HEK293 (cell line): ENCODE measurements around the gene SPTBN1.
A peak's percentile ranks its signal among the peaks of the same experiment; 100 is the strongest.

ENCODE experiments used
- AEBP2 ChIP-seq: fragments of 450-650 bp; formaldehyde crosslinking; IDR thresholded peaks from 2 replicates; pipeline ENCODE4 v1.5.1; 2016; ENCODE audit warnings: missing biosample characterization, missing genetic modification characterization, borderline replicate concordance
- EGR2 ChIP-seq: fragments of 450-650 bp; formaldehyde crosslinking; IDR thresholded peaks from 2 replicates; pipeline ENCODE4 v1.5.1; 2016; ENCODE audit warnings: low read depth, missing biosample characterization, missing genetic modification characterization
- FEZF1 ChIP-seq: fragments of 450-650 bp; formaldehyde crosslinking; IDR thresholded peaks from 2 replicates; pipeline ENCODE4 v1.5.1; 2016; ENCODE audit warnings: missing biosample characterization, missing genetic modification characterization
- GLIS2 ChIP-seq: fragments of 450-650 bp; formaldehyde crosslinking; IDR thresholded peaks from 2 replicates; pipeline ENCODE4 v1.5.1; 2016; ENCODE audit warnings: missing biosample characterization, missing genetic modification characterization
- KLF16 ChIP-seq: fragments of 450-650 bp; formaldehyde crosslinking; IDR thresholded peaks from 2 replicates; pipeline ENCODE4 v1.5.1; 2017; ENCODE audit warnings: missing biosample characterization, missing genetic modification characterization
- KLF8 ChIP-seq: fragments of 450-650 bp; formaldehyde crosslinking; IDR thresholded peaks from 2 replicates; pipeline ENCODE4 v1.5.1; 2016; ENCODE audit warnings: missing biosample characterization, missing genetic modification characterization
- OSR2 ChIP-seq: fragments of 450-650 bp; formaldehyde crosslinking; IDR thresholded peaks from 2 replicates; pipeline ENCODE4 v1.5.1; 2016; ENCODE audit warnings: missing biosample characterization, missing genetic modification characterization
- OVOL3 ChIP-seq: fragments of 450-650 bp; formaldehyde crosslinking; IDR thresholded peaks from 2 replicates; pipeline ENCODE4 v1.5.1; 2016; ENCODE audit warnings: missing biosample characterization, missing genetic modification characterization
- PRDM6 ChIP-seq: fragments of 450-650 bp; formaldehyde crosslinking; IDR thresholded peaks from 2 replicates; pipeline ENCODE4 v1.5.1; 2017; ENCODE audit warnings: missing biosample characterization, missing genetic modification characterization
- RBAK ChIP-seq: fragments of 450-650 bp; formaldehyde crosslinking; IDR thresholded peaks from 2 replicates; pipeline ENCODE4 v1.5.1; 2016; ENCODE audit warnings: missing biosample characterization, missing genetic modification characterization
- YY2 ChIP-seq: fragments of 450-650 bp; formaldehyde crosslinking; IDR thresholded peaks from 2 replicates; pipeline ENCODE4 v1.5.1; 2016; ENCODE audit warnings: missing biosample characterization, missing genetic modification characterization
- ZEB2 ChIP-seq: fragments of 450-650 bp; formaldehyde crosslinking; IDR thresholded peaks from 2 replicates; pipeline ENCODE4 v1.5.1; 2016; ENCODE audit warnings: missing biosample characterization, missing genetic modification characterization
- ZNF112 ChIP-seq: fragments of 450-650 bp; formaldehyde crosslinking; IDR thresholded peaks from 2 replicates; pipeline ENCODE4 v1.5.0; 2017; ENCODE audit warnings: missing biosample characterization, missing genetic modification characterization
- ZNF133 ChIP-seq: fragments of 450-650 bp; formaldehyde crosslinking; IDR thresholded peaks from 2 replicates; pipeline ENCODE4 v1.5.1; 2016; ENCODE audit warnings: missing biosample characterization, missing genetic modification characterization
- ZNF155 ChIP-seq: fragments of 450-650 bp; formaldehyde crosslinking; IDR thresholded peaks from 2 replicates; pipeline ENCODE4 v1.5.1; 2016; ENCODE audit warnings: missing biosample characterization, missing genetic modification characterization
- ZNF221 ChIP-seq: fragments of 450-650 bp; formaldehyde crosslinking; IDR thresholded peaks from 2 replicates; pipeline ENCODE4 v1.5.1; 2017; ENCODE audit warnings: missing biosample characterization, missing genetic modification characterization, borderline replicate concordance
- ZNF223 ChIP-seq: fragments of 450-650 bp; formaldehyde crosslinking; IDR thresholded peaks from 2 replicates; pipeline ENCODE4 v1.5.1; 2016; ENCODE audit warnings: missing biosample characterization, missing genetic modification characterization
- ZNF24 ChIP-seq: fragments of 450-650 bp; formaldehyde crosslinking; IDR thresholded peaks from 2 replicates; pipeline ENCODE4 v1.5.1; 2016; ENCODE audit warnings: missing biosample characterization, missing genetic modification characterization
- ZNF335 ChIP-seq: fragments of 450-650 bp; formaldehyde crosslinking; conservative IDR thresholded peaks from 2 replicates; pipeline ENCODE4 v1.5.1; 2016; ENCODE audit warnings: missing biosample characterization, missing genetic modification characterization
- ZNF341 ChIP-seq: fragments of 450-650 bp; formaldehyde crosslinking; IDR thresholded peaks from 2 replicates; pipeline ENCODE4; 2016; ENCODE audit warnings: low read depth, missing biosample characterization, missing genetic modification characterization
- ZNF366 ChIP-seq: fragments of 450-650 bp; formaldehyde crosslinking; conservative IDR thresholded peaks from 2 replicates; pipeline ENCODE4 v1.5.1; 2016; ENCODE audit warnings: missing biosample characterization, missing genetic modification characterization
- ZNF37A ChIP-seq: fragments of 450-650 bp; IDR thresholded peaks from 2 replicates; pipeline ENCODE4 v1.5.1; 2018; ENCODE audit warnings: missing biosample characterization, missing genetic modification characterization
- ZNF426 ChIP-seq: fragments of 450-650 bp; formaldehyde crosslinking; IDR thresholded peaks from 2 replicates; pipeline ENCODE4 v1.5.1; 2017; ENCODE audit warnings: missing biosample characterization, missing genetic modification characterization, mild to moderate bottlenecking, inconsistent platforms, moderate library complexity
- ZNF473 ChIP-seq: fragments of 450-650 bp; formaldehyde crosslinking; IDR thresholded peaks from 2 replicates; pipeline ENCODE4 v1.5.1; 2017; ENCODE audit warnings: missing biosample characterization, missing genetic modification characterization
- ZNF510 ChIP-seq: fragments of 450-650 bp; formaldehyde crosslinking; IDR thresholded peaks from 2 replicates; pipeline ENCODE4 v1.5.1; 2018; ENCODE audit warnings: mild to moderate bottlenecking, missing genetic modification characterization, missing biosample characterization; ENCODE audit not compliant: insufficient replicate concordance
- ZNF529 ChIP-seq: fragments of 450-650 bp; formaldehyde crosslinking; IDR thresholded peaks from 2 replicates; pipeline ENCODE4 v1.5.1; 2017; ENCODE audit warnings: missing genetic modification characterization, missing biosample characterization; ENCODE audit not compliant: insufficient replicate concordance
- ZNF549 ChIP-seq: fragments of 450-650 bp; IDR thresholded peaks from 2 replicates; pipeline ENCODE4 v1.5.1; 2018; ENCODE audit warnings: missing biosample characterization, missing genetic modification characterization, mild to moderate bottlenecking, inconsistent platforms, moderate library complexity
- ZNF600 ChIP-seq: fragments of 450-650 bp; formaldehyde crosslinking; IDR thresholded peaks from 2 replicates; pipeline ENCODE4 v1.5.1; 2016; ENCODE audit warnings: missing biosample characterization, missing genetic modification characterization
- ZNF660 ChIP-seq: fragments of 450-650 bp; IDR thresholded peaks from 2 replicates; pipeline ENCODE4 v1.5.1; 2018; ENCODE audit warnings: missing biosample characterization, mild to moderate bottlenecking, missing genetic modification characterization
- ZNF670 ChIP-seq: fragments of 450-650 bp; formaldehyde crosslinking; IDR thresholded peaks from 2 replicates; pipeline ENCODE4 v1.5.1; 2016; ENCODE audit warnings: missing biosample characterization, missing genetic modification characterization, low read depth
- ZNF76 ChIP-seq: fragments of 450-650 bp; formaldehyde crosslinking; IDR thresholded peaks from 2 replicates; pipeline ENCODE4; 2016; ENCODE audit warnings: low read depth, missing biosample characterization, missing genetic modification characterization, borderline replicate concordance
- ZNF785 ChIP-seq: fragments of 450-650 bp; formaldehyde crosslinking; IDR thresholded peaks from 2 replicates; pipeline ENCODE4 v1.5.1; 2016; ENCODE audit warnings: missing biosample characterization, missing genetic modification characterization
- ZSCAN4 ChIP-seq: fragments of 450-650 bp; formaldehyde crosslinking; IDR thresholded peaks from 2 replicates; pipeline ENCODE4 v1.5.1; 2017; ENCODE audit warnings: missing biosample characterization, missing genetic modification characterization
- ZXDB ChIP-seq: fragments of 450-650 bp; formaldehyde crosslinking; IDR thresholded peaks from 2 replicates; pipeline ENCODE4 v1.5.1; 2016; ENCODE audit warnings: missing biosample characterization, missing genetic modification characterization
- TF ChIP-seq, protein P1 (sequence below): fragments of 450-650 bp; formaldehyde crosslinking; IDR thresholded peaks from 2 replicates; pipeline ENCODE4; 2016; ENCODE audit warnings: missing biosample characterization, missing genetic modification characterization
- TF ChIP-seq, protein P2 (sequence below): fragments of 450-650 bp; formaldehyde crosslinking; IDR thresholded peaks from 2 replicates; pipeline ENCODE4 v1.5.1; 2016; ENCODE audit warnings: missing biosample characterization, missing genetic modification characterization

Gene SPTBN1

DNA sequence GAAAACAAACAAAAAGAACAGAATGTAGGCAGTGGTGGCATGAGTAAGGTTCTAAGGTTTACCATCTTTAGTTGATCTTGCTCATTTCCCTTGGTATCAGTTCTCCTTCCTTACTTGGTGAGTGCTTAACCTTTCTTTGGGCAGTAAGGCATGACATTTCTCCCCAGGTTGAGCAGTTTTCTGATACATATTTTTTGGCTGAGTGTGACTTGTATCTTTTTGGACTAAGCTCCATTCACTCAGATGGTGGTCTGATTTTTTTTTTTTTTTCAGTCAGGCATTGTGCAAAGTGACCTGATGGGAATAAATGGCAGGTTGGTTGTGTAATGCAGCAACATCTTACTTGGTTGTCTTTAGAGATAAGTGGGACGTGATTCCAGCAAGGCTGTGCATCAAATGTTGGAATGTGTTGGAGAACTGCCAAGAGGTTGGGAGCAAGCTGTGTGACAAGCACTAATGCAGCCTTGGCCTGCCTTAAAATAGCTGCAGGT is 15.1 kb downstream of the SPTBN1 start (continued):
- TF ChIP-seq ZNF133 (no peak), ZNF221 (tag by site-specific recombination) (no peak), KLF8 (tag by site-specific recombination) (no peak), ZNF529 (tag by site-specific recombination) (no peak), KLF16 (tag by site-specific recombination) (no peak), ZNF24 (tag by site-specific recombination) (0 out of 2 replicates have a peak, but pooled peaks have one; percentile 32), ZEB2 (tag by site-specific recombination) (peak; percentile 46; the same call in 1 of the 2 replicates), ZNF473 (tag by site-specific recombination) (no peak), ZNF112 (tag by site-specific recombination) (no peak), ZNF660 (tag by site-specific recombination) (peak; percentile 65; the same call in 1 of the 2 replicates), ZNF335 (tag by site-specific recombination) (peak; percentile 93), ZNF155 (tag by site-specific recombination) (no peak), ZNF76 (tag by site-specific recombination) (no peak), ZNF426 (tag by site-specific recombination) (no peak), GLIS2 (no peak), ZNF366 (peak; percentile 67; the same call in 1 of the 2 replicates), YY2 (tag by site-specific recombination) (peak; percentile 39; the same call in 1 of the 2 replicates), ZNF600 (tag by site-specific recombination) (peak; percentile 47; the same call in 1 of the 2 replicates), ZNF341 (tag by site-specific recombination) (no peak), ZNF785 (tag by site-specific recombination) (no peak), RBAK (no peak), OSR2 (no peak), ZNF37A (tag by site-specific recombination) (no peak), ZXDB (tag by site-specific recombination) (0 out of 2 replicates have a peak, but pooled peaks have one; percentile 25), OVOL3 (tag by site-specific recombination) (no peak), FEZF1 (tag by site-specific recombination) (no peak), EGR2 (tag by site-specific recombination) (no peak), ZNF223 (tag by site-specific recombination) (no peak), ZNF510 (tag by site-specific recombination) (no peak), ZNF549 (tag by site-specific recombination) (no peak), ZNF670 (tag by site-specific recombination) (no peak), AEBP2 (tag by site-specific recombination) (no peak), ZSCAN4 (no peak), PRDM6 (tag by site-specific recombination) (no peak)
- TF ChIP-seq, protein P1, sequence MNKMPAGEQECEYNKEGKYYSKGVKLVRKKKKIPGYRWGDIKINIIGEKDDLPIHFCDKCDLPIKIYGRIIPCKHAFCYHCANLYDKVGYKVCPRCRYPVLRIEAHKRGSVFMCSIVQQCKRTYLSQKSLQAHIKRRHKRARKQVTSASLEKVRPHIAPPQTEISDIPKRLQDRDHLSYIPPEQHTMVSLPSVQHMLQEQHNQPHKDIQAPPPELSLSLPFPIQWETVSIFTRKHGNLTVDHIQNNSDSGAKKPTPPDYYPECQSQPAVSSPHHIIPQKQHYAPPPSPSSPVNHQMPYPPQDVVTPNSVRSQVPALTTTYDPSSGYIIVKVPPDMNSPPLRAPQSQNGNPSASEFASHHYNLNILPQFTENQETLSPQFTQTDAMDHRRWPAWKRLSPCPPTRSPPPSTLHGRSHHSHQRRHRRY (tag by site-specific recombination) = no peak
- TF ChIP-seq, protein P2, sequence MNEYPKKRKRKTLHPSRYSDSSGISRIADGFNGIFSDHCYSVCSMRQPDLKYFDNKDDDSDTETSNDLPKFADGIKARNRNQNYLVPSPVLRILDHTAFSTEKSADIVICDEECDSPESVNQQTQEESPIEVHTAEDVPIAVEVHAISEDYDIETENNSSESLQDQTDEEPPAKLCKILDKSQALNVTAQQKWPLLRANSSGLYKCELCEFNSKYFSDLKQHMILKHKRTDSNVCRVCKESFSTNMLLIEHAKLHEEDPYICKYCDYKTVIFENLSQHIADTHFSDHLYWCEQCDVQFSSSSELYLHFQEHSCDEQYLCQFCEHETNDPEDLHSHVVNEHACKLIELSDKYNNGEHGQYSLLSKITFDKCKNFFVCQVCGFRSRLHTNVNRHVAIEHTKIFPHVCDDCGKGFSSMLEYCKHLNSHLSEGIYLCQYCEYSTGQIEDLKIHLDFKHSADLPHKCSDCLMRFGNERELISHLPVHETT (tag by site-specific recombination) = no peak
